Tibial nerve (tissue), 4 donors: ENCODE data around the gene ZNF714. TPM values are rescaled to one million over a fixed set of nuclear protein-coding genes. Genes with fewer than 3 reads are reported as not detected.

Experiments used
- DNase-seq, 2 donors: peaks; one replicate each; pipeline ENCODE4 v3.0.0-alpha.2; 2019; ENCODE audit warnings: low spot score in 2 of 2
- H3K27ac ChIP-seq, 4 donors: fragments of 200-600 bp; sonication (generic) in 3 of 4; one replicate each; pipeline ENCODE4 v1.5.1; 2017 to 2019; ENCODE audit warnings: mild to moderate bottlenecking in 1 of 4
- H3K27me3 ChIP-seq, 2 donors: fragments of 200-600 bp; sonication (generic) in 1 of 2; one replicate each; pipeline versions ENCODE4 v1.5.1 to v1.6.0; 2017 to 2019
- H3K36me3 ChIP-seq, 3 donors: fragments of 200-600 bp; sonication (generic); one replicate each; pipeline ENCODE4 v1.5.1; 2018 to 2019
- H3K4me1 ChIP-seq, 4 donors: fragments of 200-600 bp; sonication (generic) in 3 of 4; one replicate each; pipeline ENCODE4 v1.5.1; 2017 to 2019
- H3K4me3 ChIP-seq, 4 donors: fragments of 200-600 bp; sonication (generic) in 3 of 4; one replicate each; pipeline ENCODE4 v1.5.1; 2017 to 2019; ENCODE audit warnings: mild to moderate bottlenecking in 1 of 4, moderate library complexity in 1 of 4
- H3K9me3 ChIP-seq, 4 donors: fragments of 200-600 bp; sonication (generic) in 3 of 4; one replicate each; pipeline ENCODE4 v1.5.1; 2017 to 2019
- EP300 ChIP-seq, 2 donors: sonication (generic); formaldehyde crosslinking; IDR thresholded peaks; one replicate each; pipeline ENCODE4 v1.6.1; 2017; ENCODE audit warnings: antibody characterized with exemption in 2 of 2, mild to moderate bottlenecking in 1 of 2
- POLR2A ChIP-seq, 2 donors: fragments of 450-650 bp; IDR thresholded peaks; one replicate each; pipeline ENCODE4 v1.6.1; 2017; ENCODE audit warnings: antibody characterized with exemption in 2 of 2, mild to moderate bottlenecking in 2 of 2, moderate library complexity in 2 of 2
- WGBS, 2 donors: methylation state at CpG; one replicate each; pipeline ENCODE4 v1.1.5; 2018; 5-methylcytosine and 5-hydroxymethylcytosine counted together
- total RNA-seq, 4 donors: library from RNA; depleted of rRNA; stranded (reverse); fragments of >200 nt; gene quantifications; one replicate each; pipeline ENCODE4 v1.1.0, GENCODE V29; 2016
- TF ChIP-seq, protein P1 (sequence below), 5 experiments: fragments of 200-600 bp in 3 of 5; fragments of 450-650 bp in 2 of 5; sonication (generic) in 3 of 5; IDR thresholded peaks; one replicate each; pipeline ENCODE4 v1.5.1; 2016 to 2019; ENCODE audit warnings: antibody characterized with exemption in 5 of 5, mild to moderate bottlenecking in 3 of 5, moderate library complexity in 2 of 5

The ZNF714 gene
- total RNA-seq, 4 donors from 2014 or later, result 1.8 to 9.8 (median 5.0) TPM

DNA sequence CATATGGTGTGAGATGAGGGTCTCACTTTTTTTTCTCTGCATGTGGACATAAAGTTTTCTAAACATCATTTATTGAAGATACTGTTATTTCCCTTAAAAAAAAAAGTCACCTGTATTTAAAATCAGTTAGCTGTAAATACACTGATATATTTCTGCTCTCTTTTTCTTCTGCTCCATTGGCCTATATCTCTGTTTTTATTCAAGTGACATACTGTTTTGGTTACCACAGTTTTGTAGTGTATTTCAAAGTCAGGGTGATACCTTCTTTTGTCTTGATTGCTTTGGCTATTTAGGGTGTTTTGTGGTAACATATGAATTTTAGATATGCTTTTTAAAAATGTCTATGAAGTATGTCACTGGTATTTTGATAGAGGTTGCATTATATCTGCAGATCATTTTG is 44.1 kb downstream of the ZNF714 start:
- Histone ChIP-seq H3K4me1 (no peaks in the 10 kb centered on the region), H3K27me3 (no peaks in the 10 kb centered on the region), H3K27ac (no peak overlapping the region), H3K9me3 (peaks cover 0 to 12% (median 4%) of the 10 kb centered on the region in 4 donors), H3K36me3 (peaks cover 0 to 2% (median 0%) of the 10 kb centered on the region in 3 donors), H3K4me3 (no peak overlapping the region)
- TF ChIP-seq POLR2A (IDR thresholded peaks at IDR 0.05) (no peak), EP300 (IDR thresholded peaks at IDR 0.05) (no peak)
- TF ChIP-seq, protein P1, sequence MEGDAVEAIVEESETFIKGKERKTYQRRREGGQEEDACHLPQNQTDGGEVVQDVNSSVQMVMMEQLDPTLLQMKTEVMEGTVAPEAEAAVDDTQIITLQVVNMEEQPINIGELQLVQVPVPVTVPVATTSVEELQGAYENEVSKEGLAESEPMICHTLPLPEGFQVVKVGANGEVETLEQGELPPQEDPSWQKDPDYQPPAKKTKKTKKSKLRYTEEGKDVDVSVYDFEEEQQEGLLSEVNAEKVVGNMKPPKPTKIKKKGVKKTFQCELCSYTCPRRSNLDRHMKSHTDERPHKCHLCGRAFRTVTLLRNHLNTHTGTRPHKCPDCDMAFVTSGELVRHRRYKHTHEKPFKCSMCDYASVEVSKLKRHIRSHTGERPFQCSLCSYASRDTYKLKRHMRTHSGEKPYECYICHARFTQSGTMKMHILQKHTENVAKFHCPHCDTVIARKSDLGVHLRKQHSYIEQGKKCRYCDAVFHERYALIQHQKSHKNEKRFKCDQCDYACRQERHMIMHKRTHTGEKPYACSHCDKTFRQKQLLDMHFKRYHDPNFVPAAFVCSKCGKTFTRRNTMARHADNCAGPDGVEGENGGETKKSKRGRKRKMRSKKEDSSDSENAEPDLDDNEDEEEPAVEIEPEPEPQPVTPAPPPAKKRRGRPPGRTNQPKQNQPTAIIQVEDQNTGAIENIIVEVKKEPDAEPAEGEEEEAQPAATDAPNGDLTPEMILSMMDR (IDR thresholded peaks at IDR 0.05), result no peak
- DNase-seq, result no peak

DNA sequence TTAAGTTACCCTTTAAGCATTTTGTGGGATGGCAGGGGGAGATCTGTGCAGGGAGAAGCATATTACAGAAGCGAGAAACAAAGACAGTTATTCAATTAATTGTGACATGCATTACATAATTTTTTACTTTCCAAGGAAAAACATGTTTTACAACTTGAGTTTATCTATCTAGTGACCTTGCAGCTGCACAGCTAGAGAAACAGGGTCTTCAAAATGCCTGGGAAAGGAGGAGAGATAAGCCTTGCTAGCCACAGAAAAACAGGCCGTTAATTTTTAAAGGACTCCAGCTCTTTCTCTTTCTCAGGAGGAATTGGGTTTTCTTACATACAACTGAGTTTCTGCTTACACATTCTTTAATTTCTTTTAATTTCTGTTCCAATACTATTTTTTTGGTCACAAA is 45.0 kb downstream of the ZNF714 start:
- no peaks in the 10 kb centered on the region for H3K27me3 ChIP-seq
- H3K27ac ChIP-seq, result no peak overlapping the region
- H3K4me3 ChIP-seq, result no peak overlapping the region
- 20 to 21% methylated on average over 2 of the region's 2 CpGs for WGBS, 2 donors
- DNase-seq, result no peak
- no peak for TF ChIP-seq EP300 (IDR thresholded peaks at IDR 0.05)
- TF ChIP-seq, protein P1 (IDR thresholded peaks at IDR 0.05), result no peak
- peaks cover 0 to 12% (median 4%) of the 10 kb centered on the region in 4 donors for H3K9me3 ChIP-seq
- no peaks in the 10 kb centered on the region for H3K4me1 ChIP-seq
- no peaks in the 10 kb centered on the region for H3K36me3 ChIP-seq

DNA sequence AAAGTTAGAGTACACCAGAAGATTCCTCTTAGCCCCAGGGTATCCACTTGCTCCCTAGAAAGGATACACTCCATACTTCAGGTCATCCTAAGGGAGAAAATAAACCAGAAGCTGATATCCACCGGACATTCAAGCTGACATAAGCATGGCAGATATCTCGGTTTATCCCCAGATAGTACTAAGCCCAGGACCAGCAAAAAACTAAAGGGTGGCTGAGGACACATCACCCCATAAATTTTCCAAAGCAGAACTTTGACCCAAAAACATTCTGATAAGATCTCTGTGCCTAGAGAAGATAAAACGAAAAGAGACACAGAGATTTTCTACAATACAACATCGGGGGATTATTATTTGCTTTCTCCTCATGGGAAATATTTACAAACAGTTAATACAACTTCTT is 45.9 kb downstream of the ZNF714 start:
- Histone ChIP-seq H3K4me3 (no peak overlapping the region), H3K4me1 (no peaks in the 10 kb centered on the region), H3K27ac (no peak overlapping the region), H3K9me3 (peaks cover 0 to 9% (median 4%) of the 10 kb centered on the region in 4 donors), H3K36me3 (no peaks in the 10 kb centered on the region), H3K27me3 (no peaks in the 10 kb centered on the region)
- TF ChIP-seq, protein P1 (IDR thresholded peaks at IDR 0.05), result no peak
- TF ChIP-seq EP300 (IDR thresholded peaks at IDR 0.05) (no peak), POLR2A (IDR thresholded peaks at IDR 0.05) (no peak)
- DNase-seq, result no peak
- WGBS, 2 donors, result 66% methylated on average over 4 of the region's 4 CpGs

DNA sequence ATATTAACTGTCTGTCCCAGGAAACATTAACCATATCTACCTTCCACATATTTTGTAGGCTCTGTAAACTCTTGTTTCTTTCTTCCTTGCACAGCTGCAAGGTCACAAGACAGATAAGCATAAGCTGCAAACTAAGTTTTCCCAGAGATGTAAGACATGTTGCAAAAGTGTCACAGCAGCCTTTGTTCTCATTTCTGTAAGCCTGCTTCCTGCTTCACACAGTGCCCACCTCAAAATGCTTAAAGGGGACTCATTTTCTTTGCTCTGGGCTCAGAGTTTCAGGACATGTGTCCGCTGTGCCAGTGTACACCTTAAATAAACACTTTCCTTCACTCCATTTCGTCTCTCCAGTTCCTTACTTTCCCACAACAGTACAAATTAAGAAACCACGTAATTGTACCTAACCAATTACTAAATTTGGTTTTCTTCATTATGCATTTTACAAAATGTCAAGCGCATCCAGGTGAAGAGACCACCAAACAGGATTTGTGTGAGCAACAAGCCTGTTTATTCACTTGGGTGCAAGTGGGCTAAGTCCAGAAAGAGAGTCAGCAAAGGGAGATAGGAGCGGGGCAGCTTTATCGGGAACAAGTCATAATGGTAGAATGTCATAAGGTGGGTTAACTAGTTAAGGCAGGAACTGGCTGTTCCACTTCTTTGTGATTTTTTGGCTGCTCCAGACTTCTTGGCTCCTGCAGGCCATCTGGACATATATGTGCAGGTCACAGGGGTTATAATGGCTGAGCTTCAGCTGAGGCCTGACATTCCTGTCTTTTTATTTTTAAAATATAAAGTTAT is 47.1 kb downstream of the ZNF714 start:
- DNase-seq, result no peak
- Histone ChIP-seq H3K4me1 (no peaks in the 10 kb centered on the region), H3K4me3 (no peak overlapping the region), H3K27me3 (no peaks in the 10 kb centered on the region), H3K36me3 (no peaks in the 10 kb centered on the region), H3K27ac (no peak overlapping the region), H3K9me3 (peaks cover 0 to 9% (median 4%) of the 10 kb centered on the region in 4 donors)
- 75 to 81% methylated on average over 6 of the region's 6 CpGs for WGBS, 2 donors
- no peak for TF ChIP-seq POLR2A (IDR thresholded peaks at IDR 0.05)
- no peak for TF ChIP-seq EP300 (IDR thresholded peaks at IDR 0.05)
- TF ChIP-seq, protein P1 (IDR thresholded peaks at IDR 0.05), result no peak

DNA sequence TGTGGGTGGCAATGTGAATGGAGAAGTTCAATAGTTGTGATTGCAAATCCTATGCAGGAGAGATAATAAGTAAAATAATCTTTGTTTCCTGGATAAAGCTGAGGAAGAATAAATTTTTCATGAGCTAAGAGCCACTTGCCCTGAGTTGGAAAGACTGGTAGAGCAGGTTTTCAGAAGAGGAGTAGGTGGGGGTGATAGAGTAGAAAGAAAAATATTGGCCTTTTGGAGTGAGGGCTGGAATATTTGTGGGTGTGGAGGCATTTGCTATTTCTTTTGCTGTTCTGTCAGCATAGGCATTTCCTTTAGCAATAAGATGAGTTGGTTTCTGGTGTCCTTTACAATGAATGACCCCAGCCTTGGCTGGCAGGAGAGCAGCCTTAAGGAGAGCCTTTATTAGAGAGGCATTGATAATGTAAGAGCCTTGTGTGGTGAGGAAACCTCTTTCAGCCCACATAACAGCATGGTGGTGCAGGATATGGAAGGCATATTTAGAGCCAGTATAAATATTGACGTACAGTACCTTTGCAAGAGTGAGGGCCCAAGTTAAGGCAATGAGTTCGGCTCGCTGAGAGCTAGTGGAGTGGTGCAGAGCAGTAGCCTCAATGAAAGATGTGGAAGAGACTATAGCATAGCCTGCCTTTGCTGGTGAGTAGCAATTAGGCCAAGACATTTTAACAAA is 48.2 kb downstream of the ZNF714 start:
- no peak for DNase-seq
- Histone ChIP-seq H3K36me3 (no peaks in the 10 kb centered on the region), H3K9me3 (peaks cover 0 to 9% (median 4%) of the 10 kb centered on the region in 4 donors), H3K4me3 (no peak overlapping the region), H3K27ac (no peak overlapping the region), H3K4me1 (no peaks in the 10 kb centered on the region), H3K27me3 (no peaks in the 10 kb centered on the region)
- 65 to 66% methylated on average over 3 of the region's 3 CpGs for WGBS, 2 donors
- TF ChIP-seq, protein P1 (IDR thresholded peaks at IDR 0.05), result no peak
- TF ChIP-seq POLR2A (IDR thresholded peaks at IDR 0.05), result no peak
- TF ChIP-seq EP300 (IDR thresholded peaks at IDR 0.05), result no peak
